Subcutaneous abdominal adipose tissue (tissue), 5 donors: ENCODE data around the gene WDR82.
A peak's percentile ranks its signal among the peaks of the same experiment; 100 is the strongest.

Experiments
- H3K27ac ChIP-seq: one replicate; pipeline ENCODE4 v1.7.0; 2013; ENCODE audit warnings: low read depth, mild to moderate bottlenecking, inconsistent platforms, low read length, moderate library complexity
- H3K27me3 ChIP-seq, 5 donors: one replicate each; pipeline ENCODE4 v1.7.0; 2013; ENCODE audit warnings: low read length in 5 of 5, inconsistent platforms in 1 of 5; ENCODE audit not compliant: control insufficient read depth in 5 of 5, insufficient read depth in 4 of 5
- H3K36me3 ChIP-seq, 5 donors: one replicate each; pipeline ENCODE4 v1.7.0; 2013; ENCODE audit warnings: low read length in 5 of 5; ENCODE audit not compliant: control insufficient read depth in 5 of 5, insufficient read depth in 5 of 5
- H3K4me1 ChIP-seq, 5 donors: one replicate each; pipeline ENCODE4 v1.7.0; 2013; ENCODE audit warnings: low read length in 5 of 5, mild to moderate bottlenecking in 3 of 5, moderate library complexity in 1 of 5; ENCODE audit not compliant: control insufficient read depth in 5 of 5, insufficient read depth in 5 of 5
- H3K4me3 ChIP-seq, 5 donors: one replicate each; pipeline ENCODE4 v1.7.0; 2013; ENCODE audit warnings: low read length in 5 of 5, low read depth in 1 of 5
- H3K9ac ChIP-seq, 5 donors: one replicate each; pipeline ENCODE4 v1.7.0; 2013; ENCODE audit warnings: low read length in 5 of 5, mild to moderate bottlenecking in 4 of 5, moderate library complexity in 3 of 5
- H3K9me3 ChIP-seq, 5 donors: one replicate each; pipeline ENCODE4 v1.7.0; 2013; ENCODE audit warnings: low read length in 5 of 5; ENCODE audit not compliant: control insufficient read depth in 5 of 5
- donor health status: healthy.
- donor health status: healthy.
- donor health status: healthy.
- donor health status: healthy.
- donor health status: healthy.

WDR82 gene

DNA sequence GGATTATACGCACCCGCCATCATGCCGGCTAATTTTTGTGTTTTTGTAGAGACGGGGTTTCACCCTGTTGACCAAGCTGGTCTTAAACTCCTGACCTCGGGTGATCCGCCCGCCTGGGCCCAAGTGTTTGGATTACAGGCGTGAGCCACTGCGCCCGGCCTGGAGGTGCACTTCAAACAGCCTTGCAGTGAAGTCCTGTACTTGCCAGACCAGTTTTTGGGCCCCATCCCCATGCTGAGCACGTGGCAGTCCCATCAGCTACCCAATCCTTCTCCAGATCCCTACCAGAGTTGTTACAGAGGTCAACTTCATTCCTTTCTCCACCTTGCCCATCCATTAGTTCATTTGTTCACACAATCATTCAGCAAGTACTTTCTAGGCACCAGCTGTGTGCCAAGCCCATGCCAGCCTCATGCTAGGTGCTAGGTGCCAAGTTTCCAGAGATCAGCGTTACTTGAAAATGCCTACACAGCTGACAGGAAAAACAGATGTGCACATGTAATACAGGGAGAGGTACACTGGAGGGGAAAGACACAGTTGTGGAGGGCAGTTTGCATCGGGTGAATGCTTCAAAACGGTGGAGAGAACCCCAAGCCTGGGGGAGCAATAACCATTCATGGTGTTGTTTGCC lies 39.9 kb upstream of the WDR82 start:
- Histone ChIP-seq H3K36me3 (peaks cover 0 to 7% (median 0%) of the 10 kb centered on the region in 5 donors), H3K4me3 (no peak overlapping the region), H3K9me3 (no peaks in the 10 kb centered on the region), H3K4me1 (peaks cover 0 to 29% (median 28%) of the 10 kb centered on the region in 5 donors), H3K27me3 (no peaks in the 10 kb centered on the region), H3K27ac (no peak overlapping the region), H3K9ac (no peak overlapping the region)

DNA sequence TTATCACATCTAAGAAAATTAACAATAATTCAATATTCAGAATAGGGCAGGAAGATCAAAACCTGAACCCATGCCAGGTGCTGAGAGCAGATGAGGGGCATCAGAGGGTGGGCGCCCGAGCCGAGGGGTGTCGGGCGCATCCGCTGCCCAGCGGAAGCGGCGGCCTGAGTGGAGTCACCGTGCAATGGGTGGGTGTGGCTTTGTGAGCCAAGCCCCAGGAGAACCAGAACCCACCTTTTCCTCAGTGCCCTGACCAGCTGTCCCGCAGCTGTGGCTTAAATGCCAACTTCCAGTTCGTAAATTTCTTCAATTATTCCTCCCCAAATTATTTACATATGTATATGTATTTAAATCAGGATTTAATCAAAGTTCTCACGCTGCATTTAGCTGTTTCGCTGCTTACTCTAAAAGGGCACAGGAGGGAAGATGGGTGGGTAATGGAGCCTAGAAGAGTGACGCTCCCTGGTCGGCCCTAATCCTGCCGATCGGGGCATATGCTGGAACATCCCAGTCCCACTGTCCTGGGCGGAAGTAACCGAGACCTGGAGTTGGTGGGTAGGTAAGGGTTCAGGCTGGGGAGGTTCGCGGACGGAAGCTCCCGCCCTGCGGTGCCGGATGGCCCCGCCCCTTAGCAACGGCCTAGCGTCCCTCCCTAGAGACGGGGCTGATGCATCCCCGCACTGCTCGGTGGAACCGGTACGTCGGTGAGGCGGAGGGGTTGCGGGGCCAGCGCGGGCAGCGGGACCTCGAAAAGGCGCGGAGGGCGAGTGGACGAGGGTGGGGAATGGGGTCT lies 39.0 kb upstream of the WDR82 start:
- Histone ChIP-seq H3K36me3 (peaks cover 0 to 4% (median 0%) of the 10 kb centered on the region in 5 donors), H3K4me3 (peak overlapping the region; percentile 50 to 73 (median 59)), H3K27ac (no peak overlapping the region), H3K9me3 (no peaks in the 10 kb centered on the region), H3K27me3 (no peaks in the 10 kb centered on the region), H3K4me1 (peaks cover 0 to 31% (median 30%) of the 10 kb centered on the region in 5 donors), H3K9ac (peak overlapping the region in 4 of 5 donors; percentile 9 to 68 (median 50))

DNA sequence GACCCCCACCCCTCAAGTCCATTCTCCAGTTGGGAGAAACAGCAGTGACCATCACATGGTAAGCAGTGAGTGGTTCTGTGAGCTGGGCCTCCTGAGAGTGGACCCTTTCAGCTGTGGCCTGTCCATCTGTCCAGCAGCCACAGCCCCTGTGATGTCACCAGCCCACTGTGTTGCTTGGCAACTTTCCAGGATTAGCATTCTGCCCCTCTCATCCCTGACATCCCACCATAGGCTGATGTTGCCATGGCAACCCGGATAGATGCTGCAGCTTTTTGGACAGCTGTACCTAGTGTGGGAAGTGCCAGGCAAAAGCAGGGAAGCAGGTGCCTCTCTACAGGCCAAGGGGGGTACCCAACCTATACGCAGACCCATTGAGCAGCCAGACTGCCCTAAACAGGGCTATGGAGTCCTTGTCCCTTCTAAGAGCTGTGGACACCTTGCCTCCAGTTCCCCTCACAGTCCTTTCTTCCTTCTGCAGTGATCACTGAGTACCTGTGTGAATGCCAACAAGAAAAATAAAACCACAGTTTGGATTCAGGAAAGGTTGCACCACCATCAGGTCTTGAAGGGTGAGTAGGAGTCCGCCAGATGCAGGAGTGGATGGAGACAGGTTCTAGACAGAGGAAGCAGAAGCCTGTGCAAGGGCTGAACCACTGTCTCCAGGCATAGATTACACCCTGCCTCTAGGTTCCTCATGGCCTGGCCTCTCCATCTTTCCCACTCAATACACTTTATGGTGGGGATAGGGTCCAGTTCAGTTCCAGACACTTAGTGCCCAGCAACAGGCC lies 37.7 kb upstream of the WDR82 start, which contains the start of gene DNAH1:
Gene DNAH1 (plus strand): TSS at position 343 of the 788 bp plus-strand sequence. CDS start 6,124 bp downstream, outside the sequence.
- H3K27ac ChIP-seq, result no peak within 1 kb of the TSS
- no peaks in the 10 kb centered on the region for H3K9me3 ChIP-seq
- H3K4me1 ChIP-seq, result peaks cover 0 to 31% (median 30%) of the 10 kb centered on the region in 5 donors
- peaks cover 0 to 4% (median 0%) of the 10 kb centered on the region in 5 donors for H3K36me3 ChIP-seq
- peak within 1 kb of the TSS in 3 of 5 donors; percentile 50 to 59 (median 57) for H3K4me3 ChIP-seq
- no peaks in the 10 kb centered on the region for H3K27me3 ChIP-seq
- peak within 1 kb of the TSS in 1 of 5 donors; percentile 52 for H3K9ac ChIP-seq

DNA sequence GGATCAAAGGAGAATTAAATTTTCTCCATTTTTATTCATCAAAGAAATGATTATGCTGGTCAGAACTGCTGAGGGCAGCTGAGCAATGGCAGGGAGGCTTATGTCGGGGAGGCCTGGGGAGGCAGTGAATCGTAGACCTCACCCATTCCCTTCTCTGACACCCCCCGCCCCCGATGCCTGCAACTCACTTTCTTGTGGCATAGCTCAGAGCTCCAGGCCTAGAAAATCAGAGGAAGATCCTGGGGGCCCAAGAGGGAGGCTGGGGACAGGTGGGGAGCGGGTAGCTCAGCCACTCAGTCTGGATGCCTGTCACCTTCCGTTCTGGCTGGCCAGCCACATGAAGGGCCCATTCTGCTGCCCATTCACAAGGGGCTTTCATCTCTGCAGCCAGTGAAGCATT lies 36.6 kb upstream of the WDR82 start:
- Histone ChIP-seq H3K9me3 (no peaks in the 10 kb centered on the region), H3K4me1 (peaks cover 0 to 31% (median 30%) of the 10 kb centered on the region in 5 donors)

DNA sequence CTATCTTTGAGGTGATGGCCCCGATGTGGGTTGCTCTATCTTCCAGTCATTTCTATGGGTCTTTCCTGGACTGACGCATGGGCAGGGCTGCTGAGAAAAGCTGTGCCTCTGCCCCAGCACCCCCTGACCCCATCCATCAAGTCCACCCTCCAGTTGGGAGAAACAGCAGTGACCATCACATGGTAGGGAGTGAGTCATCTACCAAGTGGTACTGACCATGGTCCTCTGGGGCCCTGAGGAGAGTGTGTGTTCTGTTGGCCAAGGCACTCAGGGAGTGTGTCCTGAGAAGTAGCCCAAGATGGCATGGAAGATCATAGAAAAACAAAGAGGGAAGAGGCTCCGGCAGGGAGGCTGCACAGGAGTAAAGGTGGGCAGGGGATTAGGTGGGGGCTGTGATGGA lies 36.0 kb upstream of the WDR82 start:
- Histone ChIP-seq H3K9ac (no peak overlapping the region), H3K4me3 (no peak overlapping the region), H3K27me3 (no peaks in the 10 kb centered on the region), H3K9me3 (no peaks in the 10 kb centered on the region), H3K27ac (no peak overlapping the region), H3K36me3 (peaks cover 0 to 11% (median 7%) of the 10 kb centered on the region in 5 donors), H3K4me1 (peaks cover 0 to 31% (median 30%) of the 10 kb centered on the region in 5 donors)

More for the DNA sequence above, 36.6 kb upstream of the WDR82 start:
- H3K36me3 ChIP-seq, result peaks cover 0 to 6% (median 3%) of the 10 kb centered on the region in 5 donors
- no peak overlapping the region for H3K4me3 ChIP-seq
- H3K27ac ChIP-seq, result no peak overlapping the region
- H3K27me3 ChIP-seq, result no peaks in the 10 kb centered on the region
- no peak overlapping the region for H3K9ac ChIP-seq

DNA sequence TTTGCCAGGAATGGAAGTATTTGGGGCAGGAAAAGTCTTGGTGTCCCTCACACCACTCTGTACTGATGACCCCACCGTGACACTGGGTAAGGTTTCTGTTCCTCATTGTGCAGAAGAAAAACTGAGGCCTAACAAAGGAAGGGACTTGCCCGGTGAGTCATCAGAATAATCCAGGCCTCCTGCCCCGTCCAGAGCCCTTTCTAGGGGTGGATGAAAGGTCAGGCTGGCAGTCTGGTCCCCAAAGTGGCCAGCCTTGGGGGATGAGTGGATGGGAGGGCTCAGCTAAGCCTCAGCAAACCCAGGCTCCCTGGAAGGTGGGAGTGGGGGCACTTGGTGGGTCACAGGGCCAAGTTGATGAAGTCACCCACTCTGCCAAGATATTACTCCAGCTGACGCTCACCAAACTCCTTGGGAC lies 35.3 kb upstream of the WDR82 start:
- H3K27me3 ChIP-seq, result no peaks in the 10 kb centered on the region
- peaks cover 0 to 31% (median 30%) of the 10 kb centered on the region in 5 donors for H3K4me1 ChIP-seq
- H3K27ac ChIP-seq, result peak overlapping the region; percentile 44
- H3K36me3 ChIP-seq, result peaks cover 0 to 17% (median 8%) of the 10 kb centered on the region in 5 donors
- no peaks in the 10 kb centered on the region for H3K9me3 ChIP-seq
- peak overlapping the region in 2 of 5 donors; percentile 21 to 56 for H3K9ac ChIP-seq
- H3K4me3 ChIP-seq, result no peak overlapping the region

DNA sequence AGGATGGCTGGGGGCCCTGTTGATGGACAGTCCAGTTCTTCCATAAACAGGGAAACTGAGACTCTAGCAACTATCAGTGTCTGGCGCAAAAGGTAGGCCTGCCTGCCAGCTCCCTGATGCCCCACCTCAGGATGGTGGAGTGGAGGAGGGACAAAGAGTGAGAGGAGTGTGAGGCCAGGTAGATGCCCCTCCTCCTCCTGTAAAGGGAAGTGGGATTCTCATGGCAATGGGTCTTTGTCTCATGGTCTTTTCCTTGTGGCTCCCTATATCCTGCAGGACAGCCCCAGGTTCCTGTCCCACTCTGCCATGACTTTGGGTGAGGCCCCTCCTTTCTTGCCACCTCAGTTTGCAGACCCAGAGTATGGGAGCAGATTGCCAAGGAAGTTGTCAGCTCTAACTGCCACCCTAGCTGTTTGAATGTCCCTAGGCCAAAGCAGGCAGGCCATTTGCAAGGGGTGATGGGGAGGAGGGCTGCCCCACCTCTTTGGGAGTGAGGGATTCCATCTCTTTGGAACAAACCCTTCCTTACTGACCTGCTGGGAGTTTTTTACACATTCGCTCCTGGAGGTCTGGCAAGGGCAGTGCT lies 34.8 kb upstream of the WDR82 start:
- peaks cover 0 to 31% (median 30%) of the 10 kb centered on the region in 5 donors for H3K4me1 ChIP-seq
- no peaks in the 10 kb centered on the region for H3K27me3 ChIP-seq
- peak overlapping the region; percentile 44 for H3K27ac ChIP-seq
- H3K36me3 ChIP-seq, result peaks cover 0 to 19% (median 8%) of the 10 kb centered on the region in 5 donors
- no peaks in the 10 kb centered on the region for H3K9me3 ChIP-seq
- peak overlapping the region in 2 of 5 donors; percentile 21 to 56 for H3K9ac ChIP-seq
- no peak overlapping the region for H3K4me3 ChIP-seq

DNA sequence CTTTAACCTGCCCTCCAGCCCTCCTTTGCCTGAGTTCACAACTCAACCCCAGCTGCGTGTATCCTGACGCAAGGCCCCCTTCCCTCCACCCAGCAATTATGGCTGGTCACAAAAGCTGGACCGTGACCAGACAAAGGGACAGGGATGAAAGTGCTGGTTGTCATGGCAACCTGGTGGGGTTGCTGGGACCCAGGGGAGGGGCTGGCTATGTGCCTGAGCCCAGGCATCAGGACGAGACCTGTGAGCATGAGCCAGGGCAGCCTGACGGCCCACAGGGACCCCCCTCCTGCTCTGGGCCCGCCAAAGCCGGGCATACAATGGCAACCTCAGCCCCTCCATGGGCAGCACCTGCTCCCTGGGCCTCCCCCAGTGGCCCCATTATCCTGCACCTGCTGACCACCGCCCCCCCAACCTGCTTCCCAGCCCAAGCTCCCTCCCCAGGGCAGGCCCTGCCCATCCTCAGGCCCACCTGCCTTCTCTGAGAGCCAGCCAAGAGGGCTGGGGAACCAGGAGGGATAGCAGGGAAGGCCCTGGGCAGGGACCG lies 33.2 kb upstream of the WDR82 start:
- Histone ChIP-seq H3K27ac (no peak overlapping the region), H3K9ac (no peak overlapping the region), H3K9me3 (no peaks in the 10 kb centered on the region), H3K4me1 (peaks cover 0 to 18% (median 16%) of the 10 kb centered on the region in 5 donors), H3K27me3 (no peaks in the 10 kb centered on the region), H3K36me3 (peaks cover 0 to 24% (median 8%) of the 10 kb centered on the region in 5 donors), H3K4me3 (no peak overlapping the region)

DNA sequence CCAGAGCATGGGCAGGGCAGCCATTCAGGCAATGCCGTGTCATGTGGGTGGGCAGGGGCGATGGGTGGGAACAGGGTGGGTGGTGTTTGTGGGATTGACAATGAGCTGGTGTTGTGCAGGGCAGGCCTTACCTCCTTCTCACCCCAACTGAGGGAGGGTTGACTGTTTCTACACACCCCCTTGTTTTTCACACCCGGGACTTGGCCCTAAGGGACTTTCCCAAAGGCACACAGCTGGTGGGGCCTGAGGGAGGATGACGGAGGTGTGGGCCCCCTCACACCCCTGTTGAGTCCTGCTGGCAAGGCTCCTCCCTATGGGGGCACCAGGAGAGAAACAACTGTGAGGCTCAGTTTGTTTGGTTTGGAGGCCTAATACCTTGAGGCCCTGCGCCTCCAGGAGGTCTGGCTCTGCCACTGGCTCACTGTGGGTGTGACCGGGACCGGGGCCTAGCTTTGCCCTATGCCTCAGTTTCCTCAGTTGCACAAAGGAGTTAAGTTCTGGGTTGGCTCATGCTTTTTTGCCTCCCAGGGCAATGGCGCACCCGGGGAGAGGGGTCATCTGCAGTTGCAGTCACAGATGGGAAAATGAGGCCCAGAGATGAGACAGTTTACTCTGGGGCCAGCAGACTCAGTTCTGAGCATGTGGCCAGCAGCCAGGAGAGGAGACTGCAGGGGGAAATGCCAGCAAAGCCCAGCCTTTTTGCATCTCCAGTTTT lies 32.6 kb upstream of the WDR82 start:
- no peak overlapping the region for H3K4me3 ChIP-seq
- no peaks in the 10 kb centered on the region for H3K9me3 ChIP-seq
- H3K27me3 ChIP-seq, result no peaks in the 10 kb centered on the region
- H3K4me1 ChIP-seq, result peaks cover 0 to 20% (median 17%) of the 10 kb centered on the region in 5 donors
- H3K36me3 ChIP-seq, result peaks cover 0 to 25% (median 7%) of the 10 kb centered on the region in 5 donors
- no peak overlapping the region for H3K9ac ChIP-seq
- H3K27ac ChIP-seq, result no peak overlapping the region
